ENCODE results near the gene CYB561D2. TPM values are rescaled to one million over a fixed set of nuclear protein-coding genes. Genes with fewer than 3 reads are reported as not detected.

The CYB561D2 gene
- total RNA-seq, 2 experiments from 2014 or later, result 18.7 to 28.0 TPM

- CTCF ChIA-PET (ENCODE audit: unreplicated experiment), result no interaction called here
- Histone ChIP-seq H3K4me1 (ENCODE audit: insufficient read depth, low read length, poor library complexity, severe bottlenecking) (no peaks in the 10 kb centered on the region), H3K36me3 (ENCODE audit: insufficient read depth, low read length) (no peaks in the 10 kb centered on the region), H4K20me1 (ENCODE audit: insufficient read depth, low read length) (no peaks in the 10 kb centered on the region), H3K27ac (ENCODE audit: low read depth, low read length, poor library complexity, severe bottlenecking) (no peak overlapping the region), H3K9me2 (ENCODE audit: insufficient read depth, low read length) (no peaks in the 10 kb centered on the region), H3K4me2 (ENCODE audit: low read length) (no peak overlapping the region), H2AFZ (ENCODE audit: low read length) (no peak overlapping the region), H3K79me2 (ENCODE audit: insufficient read depth, low read depth, low read length) (no peaks in the 10 kb centered on the region), H3K4me3 (ENCODE audit: low read depth, low read length, poor library complexity, severe bottlenecking) (no peak overlapping the region), H3K9me3 (ENCODE audit: low read length) (no peaks in the 10 kb centered on the region)
- DNase-seq (ENCODE audit: low spot score), result no peak
- no TSS peak for BruUV-seq (replicated peaks)
- POLR2A ChIA-PET, result no interaction called here
- intact Hi-C loops (cut with micrococcal nuclease; ENCODE audit: unreplicated experiment), result no loop called here
- TF ChIP-seq CTCF (conservative IDR thresholded peaks at IDR 0.05; ENCODE audit: low read length) (no peak), EZH2phosphoT487 (IDR thresholded peaks at IDR 0.05; ENCODE audit: borderline replicate concordance, low read depth, low read length) (no peak)
Observed at GRCh38 chr3:50382722-50383121, 32.1 kb downstream of the CYB561D2 start.

- Histone ChIP-seq H3K79me2 (ENCODE audit: insufficient read depth, low read depth, low read length) (no peaks in the 10 kb centered on the region), H3K9me3 (ENCODE audit: low read length) (no peaks in the 10 kb centered on the region), H3K4me2 (ENCODE audit: low read length) (no peak overlapping the region), H3K9me2 (ENCODE audit: insufficient read depth, low read length) (no peaks in the 10 kb centered on the region), H3K27ac (ENCODE audit: low read depth, low read length, poor library complexity, severe bottlenecking) (no peak overlapping the region), H3K36me3 (ENCODE audit: insufficient read depth, low read length) (no peaks in the 10 kb centered on the region), H3K4me3 (ENCODE audit: low read depth, low read length, poor library complexity, severe bottlenecking) (no peak overlapping the region), H3K4me1 (ENCODE audit: insufficient read depth, low read length, poor library complexity, severe bottlenecking) (no peaks in the 10 kb centered on the region), H4K20me1 (ENCODE audit: insufficient read depth, low read length) (no peaks in the 10 kb centered on the region), H2AFZ (ENCODE audit: low read length) (no peak overlapping the region)
- TF ChIP-seq EZH2phosphoT487 (IDR thresholded peaks at IDR 0.05; ENCODE audit: borderline replicate concordance, low read depth, low read length), result no peak
- DNase-seq (ENCODE audit: low spot score), result no peak
- intact Hi-C loops (cut with micrococcal nuclease; ENCODE audit: unreplicated experiment), result no loop called here
- POLR2A ChIA-PET, result no interaction called here
- no TSS peak for BruUV-seq (replicated peaks)
- CTCF ChIA-PET (ENCODE audit: unreplicated experiment), result no interaction called here
Observed at GRCh38 chr3:50383750-50384149, 33.1 kb downstream of the CYB561D2 start.

GRCh38 chr3:50385754-50386153 is 35.1 kb downstream of the CYB561D2 start:
- no peaks in the 10 kb centered on the region for H3K9me2 ChIP-seq (ENCODE audit: insufficient read depth, low read length)
- no TSS peak for BruUV-seq (replicated peaks)
- H3K9me3 ChIP-seq (ENCODE audit: low read length), result no peaks in the 10 kb centered on the region
- H3K36me3 ChIP-seq (ENCODE audit: insufficient read depth, low read length), result no peaks in the 10 kb centered on the region
- no peak overlapping the region for H3K4me2 ChIP-seq (ENCODE audit: low read length)
- no peaks in the 10 kb centered on the region for H4K20me1 ChIP-seq (ENCODE audit: insufficient read depth, low read length)
- TF ChIP-seq CTCF (conservative IDR thresholded peaks at IDR 0.05; ENCODE audit: low read length) (no peak), EZH2phosphoT487 (IDR thresholded peaks at IDR 0.05; ENCODE audit: borderline replicate concordance, low read depth, low read length) (no peak)
- ChIA-PET POLR2A (no interaction called here), CTCF (ENCODE audit: unreplicated experiment) (no interaction called here)
- H3K27ac ChIP-seq (ENCODE audit: low read depth, low read length, poor library complexity, severe bottlenecking), result no peak overlapping the region
- DNase-seq (ENCODE audit: low spot score), result no peak
- H3K4me3 ChIP-seq (ENCODE audit: low read depth, low read length, poor library complexity, severe bottlenecking), result no peak overlapping the region
- intact Hi-C loops (cut with micrococcal nuclease; ENCODE audit: unreplicated experiment), result no loop called here
- H3K4me1 ChIP-seq (ENCODE audit: insufficient read depth, low read length, poor library complexity, severe bottlenecking), result no peaks in the 10 kb centered on the region
- no peaks in the 10 kb centered on the region for H3K79me2 ChIP-seq (ENCODE audit: insufficient read depth, low read depth, low read length)
- H2AFZ ChIP-seq (ENCODE audit: low read length), result no peak overlapping the region
